HepG2 (cell line): ENCODE measurements around the gene PDYN. TPM values are rescaled to one million over a fixed set of nuclear protein-coding genes. Genes with fewer than 3 reads are reported as not detected.

ENCODE experiments used
- ATAC-seq: fragments of 200-7000 bp; cut with Tn5 transposase; 3 replicates; pipeline ENCODE4 v1.9.1; 2020; ENCODE audit warnings: mild to moderate bottlenecking, moderate library complexity
- BruUV-seq: library from RNA; stranded (reverse); fragments of 400-500 nt; replicated peaks from 2 replicates; lab custom pipeline; 2021; lab: Mats Ljungman, UMichigan
- CTCF ChIA-PET: fragments of 300-600 bp; formaldehyde crosslinking; extraction: SDS; loops from one replicate; lab custom pipeline; 2021; ENCODE audit warnings: low total read pairs, inconsistent platforms, low intra/inter-chr PET ratio; lab: Yijun Ruan, JAX
- POLR2A ChIA-PET: fragments of 350-600 bp; sonication (Branson Sonifier 250); formaldehyde crosslinking; loops from one replicate; lab custom pipeline; 2020; ENCODE audit warnings: antibody characterized with exemption, inconsistent platforms; lab: Yijun Ruan, JAX
- DNase-seq: peaks from one replicate; pipeline ENCODE4 v3.0.0-alpha.2; 2015; ENCODE audit warnings: low spot score
- FAIRE-seq: peaks from 3 replicates; lab custom pipeline; 2011; peaks lifted over from hg19 to GRCh38; lab: Jason Lieb, UNC
- H2AFZ ChIP-seq: one replicate; pipeline ENCODE4 v1.6.1; 2011; ENCODE audit warnings: low read length, inconsistent platforms
- H3K27ac ChIP-seq: fragments of 300-600 bp; 3 replicates; pipeline ENCODE4 v1.8.0; 2011; ENCODE audit warnings: mixed run types, mild to moderate bottlenecking, mixed read lengths, low read length, inconsistent platforms; ENCODE audit not compliant: insufficient read depth; ENCODE audit errors: extremely low read length
- H3K27me3 ChIP-seq, 2 experiments: fragments of 200-600 bp in 1 of 2; 2 replicates in 1 of 2; 3 replicates in 1 of 2; pipeline versions ENCODE4 v1.6.0 to v1.8.0; 2011; ENCODE audit warnings: low read length in 2 of 2, mild to moderate bottlenecking in 2 of 2, moderate library complexity in 2 of 2, inconsistent platforms in 1 of 2; ENCODE audit not compliant: insufficient read depth in 2 of 2, control insufficient read depth in 1 of 2
- H3K36me3 ChIP-seq, 2 experiments: fragments of 200-600 bp in 1 of 2; replicated peaks in 1 of 2; 2 replicates in 1 of 2; 3 replicates in 1 of 2; pipeline versions ENCODE4 v1.5.1 to v1.8.0; 2011; ENCODE audit warnings: low read length in 2 of 2, inconsistent platforms in 1 of 2; ENCODE audit not compliant: insufficient read depth in 2 of 2, control insufficient read depth in 1 of 2
- H3K4me1 ChIP-seq: 2 replicates; pipeline ENCODE4 v1.5.1; 2012; ENCODE audit warnings: low read length, inconsistent platforms; ENCODE audit not compliant: insufficient read depth
- H3K4me2 ChIP-seq: 2 replicates; pipeline ENCODE4 v1.6.0; 2011; ENCODE audit warnings: low read depth, low read length, inconsistent platforms
- H3K4me3 ChIP-seq, 3 experiments: fragments of 200-600 bp in 1 of 3; sonication (generic), shearing (Covaris generic) in 1 of 3; replicated peaks in 1 of 3; 2 replicates each; pipeline ENCODE4 v1.5.1; 2011 to 2016; ENCODE audit warnings: low read length in 3 of 3, inconsistent platforms in 2 of 3, low read depth in 2 of 3, mild to moderate bottlenecking in 2 of 3, control low read depth in 1 of 3, mixed read lengths in 1 of 3; ENCODE audit not compliant: insufficient read depth in 1 of 3
- H3K79me2 ChIP-seq: one replicate; pipeline ENCODE4 v1.6.1; 2011; ENCODE audit warnings: low read length, inconsistent platforms; ENCODE audit not compliant: insufficient read depth
- H3K9ac ChIP-seq: 2 replicates; pipeline ENCODE4 v1.6.0; 2011; ENCODE audit warnings: mild to moderate bottlenecking, low read depth, low read length, inconsistent platforms; ENCODE audit not compliant: insufficient read depth
- H3K9me3 ChIP-seq: 2 replicates; pipeline ENCODE4 v1.5.1; 2012; ENCODE audit warnings: mild to moderate bottlenecking, low read length
- H4K20me1 ChIP-seq: 2 replicates; pipeline ENCODE4 v1.6.0; 2011; ENCODE audit warnings: inconsistent platforms, mild to moderate bottlenecking, low read length, moderate library complexity; ENCODE audit not compliant: insufficient read depth
- EHMT2 ChIP-seq: fragments of 200-600 bp; sonication (generic); IDR thresholded peaks from 2 replicates; pipeline ENCODE4 v1.7.0; 2017; ENCODE audit warnings: antibody characterized with exemption, low read depth, low read length, borderline replicate concordance
- FUBP1 ChIP-seq: sonication (generic); formaldehyde crosslinking; IDR thresholded peaks from 2 replicates; pipeline ENCODE4 v1.5.1; 2020; ENCODE audit warnings: missing genetic modification reagents, mild to moderate bottlenecking, borderline replicate concordance
- GATAD2A ChIP-seq: IDR thresholded peaks from 2 replicates; pipeline ENCODE4 v1.6.1; 2016
- HNRNPK ChIP-seq: fragments of 200-400 bp; formaldehyde crosslinking; IDR thresholded peaks from 2 replicates; pipeline ENCODE4 v1.6.1; 2018; ENCODE audit warnings: low read length, low read depth, moderate library complexity, mild to moderate bottlenecking; ENCODE audit not compliant: poor library complexity, severe bottlenecking
- ZNF276 ChIP-seq: sonication (generic); formaldehyde crosslinking; IDR thresholded peaks from 2 replicates; pipeline ENCODE4 v1.4.0; 2020; ENCODE audit warnings: mild to moderate bottlenecking, low read depth, missing genetic modification reagents
- WGBS: methylation state at CpG from one replicate; pipeline ENCODE4 v1.1.6; 2017; ENCODE audit warnings: low lambda C conversion rate; 5-methylcytosine and 5-hydroxymethylcytosine counted together
- in situ Hi-C: cut with HindIII; loops from 2 replicates; pipeline ENCODE4 v1.10.0; 2017; ENCODE audit warnings: low pct_unique_long_range_greater_than_20kb; ENCODE audit not compliant: extremely low pct_ligation_motif_present
- intact Hi-C: fragments of 100-400 bp; cut with micrococcal nuclease; formaldehyde crosslinking; loops from one replicate; pipeline ENCODE4 v1.10.0; 2022; ENCODE audit not compliant: unreplicated experiment
- polyA plus RNA-seq, 8 experiments: library from polyadenylated mRNA; depleted of rRNA in 3 of 8; stranded (reverse) in 7 of 8; unstranded in 1 of 8; fragments of >200 nt; fragmentation: Illumina TruSeq in 4 of 8; extraction: Trizol in 4 of 8; gene quantifications; 2 replicates each; pipeline versions ENCODE4 v1.2.1 to v1.2.3, GENCODE V29; 2011 to 2016; ENCODE audit warnings: low read depth in 4 of 8, missing spikeins in 1 of 8, mixed read lengths in 1 of 8; ENCODE audit not compliant: insufficient read depth in 1 of 8
- total RNA-seq, 5 experiments: library from RNA; depleted of rRNA; stranded (reverse); fragments of >200 nt; fragmentation: Illumina TruSeq; extraction: Trizol; gene quantifications; 2 replicates each; pipeline ENCODE4 v1.2.3, GENCODE V29; 2016; ENCODE audit warnings: low read depth in 1 of 5

The PDYN gene
- total and polyA plus RNA-seq, 2 of the 13 experiments (the other 11 are each of a cell fraction or from before 2014, with no cell fraction given): not detected

- TF ChIP-seq FUBP1 (CRISPR knock-in tag): no peak
- no peak for TF ChIP-seq GATAD2A (CRISPR knock-in tag)
Measured at GRCh38 chr20:1953621-1954020, 40.2 kb downstream of the PDYN start (continued).

GRCh38 chr20:1952737-1953530 is 40.9 kb downstream of the PDYN start:
- ATAC-seq: no peak
- Histone ChIP-seq H3K79me2 (no peaks in the 10 kb centered on the region), H3K27me3 (peaks cover 0 to 10% of the 10 kb centered on the region in 2 experiments; a peak in 1 of 5 replicates), H3K4me1 (no peaks in the 10 kb centered on the region), H3K9ac (no peak overlapping the region), H3K9me3 (no peaks in the 10 kb centered on the region), H3K36me3 (no peaks in the 10 kb centered on the region), H2AFZ (no peak overlapping the region), H3K4me2 (no peak overlapping the region), H3K27ac (no peak overlapping the region), H3K4me3 (no peak overlapping the region), H4K20me1 (no peaks in the 10 kb centered on the region)
- in situ Hi-C loops (no loop called here), intact Hi-C loops (no loop called here)
- ChIA-PET CTCF (no interaction called here), POLR2A (no interaction called here)
- 24% methylated on average over 6 of the region's 6 CpGs for WGBS
- DNase-seq: no peak
- no TSS peak for BruUV-seq
- TF ChIP-seq EHMT2 (no peak), HNRNPK (peak; percentile 70), ZNF276 (no peak)
- no peak for FAIRE-seq
